NOMO-1 (cell line): ENCODE results near the gene ASTN2.

Experiments used
- DNase-seq, 2 experiments: peaks; one replicate each; lab custom pipeline; 2025; ENCODE audit not compliant: unreplicated experiment in 2 of 2; lab: John Stamatoyannopoulos, UW

ASTN2 gene

GRCh38 chr9:117304549-117304948 is 110.3 kb downstream of the ASTN2 start:
- no peak for DNase-seq

GRCh38 chr9:117303643-117304230 is 111.1 kb downstream of the ASTN2 start:
- DNase-seq: no peak

GRCh38 chr9:117302487-117302886 is 112.4 kb downstream of the ASTN2 start:
- no peak for DNase-seq

- DNase-seq: no peak
Observed at GRCh38 chr9:117300371-117301110, 114.3 kb downstream of the ASTN2 start.

GRCh38 chr9:117296453-117296852 is 118.4 kb downstream of the ASTN2 start:
- DNase-seq: no peak

GRCh38 chr9:117293206-117294114 is 121.4 kb downstream of the ASTN2 start:
- DNase-seq: no peak

GRCh38 chr9:117290856-117291622 is 123.8 kb downstream of the ASTN2 start:
- no peak for DNase-seq

GRCh38 chr9:117290306-117290840 is 124.5 kb downstream of the ASTN2 start:
- no peak for DNase-seq

GRCh38 chr9:117286245-117286644 is 128.6 kb downstream of the ASTN2 start:
- no peak for DNase-seq

- no peak for DNase-seq
Observed at GRCh38 chr9:117284414-117284813, 130.4 kb downstream of the ASTN2 start.

GRCh38 chr9:117282541-117282940 is 132.3 kb downstream of the ASTN2 start:
- DNase-seq: no peak

GRCh38 chr9:117278471-117279035 is 136.3 kb downstream of the ASTN2 start:
- no peak for DNase-seq

GRCh38 chr9:117278020-117278419 is 136.8 kb downstream of the ASTN2 start:
- DNase-seq: no peak

- no peak for DNase-seq
Observed at GRCh38 chr9:117276444-117276843, 138.4 kb downstream of the ASTN2 start.

- DNase-seq: no peak
Observed at GRCh38 chr9:117273612-117274011, 141.2 kb downstream of the ASTN2 start.

GRCh38 chr9:117268847-117269446 is 145.9 kb downstream of the ASTN2 start:
- no peak for DNase-seq

GRCh38 chr9:117266855-117267497 is 147.9 kb downstream of the ASTN2 start:
- DNase-seq: no peak

GRCh38 chr9:117265253-117265652 is 149.6 kb downstream of the ASTN2 start:
- DNase-seq: no peak

- no peak for DNase-seq
Observed at GRCh38 chr9:117258184-117258866, 156.5 kb downstream of the ASTN2 start.
